PC-3 (cell line): ENCODE measurements around the gene BAIAP2L1. TPM values are rescaled to one million over a fixed set of nuclear protein-coding genes. Genes with fewer than 3 reads are reported as not detected.
"Not testable (repeated sequence)": the region's sequence is repeated elsewhere in the genome, so short reads cannot be mapped to it uniquely, and the experiment has no call there.

Experiments used
- ATAC-seq: fragments of 200-7000 bp; cut with Tn5 transposase; 2 replicates; pipeline ENCODE4 v1.9.1; 2020; ENCODE audit warnings: mild to moderate bottlenecking, moderate library complexity
- BruUV-seq: library from RNA; stranded (reverse); fragments of 400-500 nt; replicated peaks from 2 replicates; lab custom pipeline; 2021; lab: Mats Ljungman, UMichigan
- CTCF ChIA-PET: fragments of 300-600 bp; sonication (Branson Sonifier 250); formaldehyde crosslinking; loops from one replicate; lab custom pipeline; 2022; ENCODE audit warnings: antibody characterized with exemption; lab: Charles Lee
- POLR2A ChIA-PET: fragments of 300-600 bp; sonication (Branson Sonifier 250); formaldehyde crosslinking; loops from one replicate; lab custom pipeline; 2022; ENCODE audit warnings: antibody characterized with exemption; ENCODE audit not compliant: unreplicated experiment; lab: Charles Lee
- DNase-seq: peaks from one replicate; pipeline ENCODE4 v3.0.0-alpha.2; 2015
- H2AFZ ChIP-seq: fragments of 300-600 bp; sonication (generic); 2 replicates; pipeline ENCODE4 v1.6.0; 2016; ENCODE audit warnings: antibody characterized with exemption, low read length
- H3F3A ChIP-seq: fragments of 300-600 bp; sonication (generic); one replicate; pipeline ENCODE4 v1.6.0; 2017; ENCODE audit warnings: antibody characterized with exemption, low read length, control low read depth, mild to moderate bottlenecking; ENCODE audit not compliant: unreplicated experiment
- H3K27ac ChIP-seq: fragments of 300-600 bp; sonication (generic); 2 replicates; pipeline ENCODE4 v1.5.1; 2016; ENCODE audit warnings: mild to moderate bottlenecking, low read length
- H3K27me3 ChIP-seq: fragments of 300-600 bp; sonication (generic); 2 replicates; pipeline ENCODE4 v1.6.1; 2016; ENCODE audit warnings: low read length, mixed read lengths
- H3K36me3 ChIP-seq: fragments of 300-600 bp; sonication (generic); 2 replicates; pipeline ENCODE4 v1.6.1; 2016; ENCODE audit warnings: low read depth, mixed run types, low read length, mixed read lengths
- H3K4me1 ChIP-seq: fragments of 300-600 bp; sonication (generic); 2 replicates; pipeline ENCODE4 v1.5.1; 2016; ENCODE audit warnings: low read length; ENCODE audit not compliant: insufficient read depth
- H3K4me2 ChIP-seq: fragments of 300-600 bp; sonication (generic); 2 replicates; pipeline ENCODE4 v1.6.0; 2016; ENCODE audit warnings: low read length
- H3K4me3 ChIP-seq: fragments of 300-600 bp; sonication (generic); 2 replicates; pipeline ENCODE4 v1.5.1; 2016; ENCODE audit warnings: mild to moderate bottlenecking, low read length, mixed read lengths
- H3K79me2 ChIP-seq: fragments of 300-600 bp; sonication (generic); 2 replicates; pipeline ENCODE4 v1.6.1; 2017; ENCODE audit warnings: low read length, mixed read lengths
- H3K9ac ChIP-seq: fragments of 300-600 bp; sonication (generic); 2 replicates; pipeline ENCODE4 v1.6.0; 2016; ENCODE audit warnings: mild to moderate bottlenecking, low read length
- H3K9me2 ChIP-seq: fragments of 300-600 bp; sonication (generic); replicated peaks from 2 replicates; pipeline ENCODE4 v1.6.1; 2016; ENCODE audit warnings: mixed run types, low read length, mixed read lengths
- H3K9me3 ChIP-seq: fragments of 300-600 bp; sonication (generic); 2 replicates; pipeline ENCODE4 v1.6.1; 2016; ENCODE audit warnings: low read length, mixed read lengths
- H4K20me1 ChIP-seq: fragments of 300-600 bp; sonication (generic); 2 replicates; pipeline ENCODE4 v1.6.1; 2016; ENCODE audit warnings: low read length, mixed read lengths
- EZH2 ChIP-seq: fragments of 300-600 bp; sonication (generic); IDR thresholded peaks from one replicate; pipeline ENCODE4 v1.6.1; 2017; ENCODE audit warnings: antibody characterized with exemption, mild to moderate bottlenecking, low read length; ENCODE audit not compliant: unreplicated experiment
- EZH2phosphoT487 ChIP-seq: fragments of 300-600 bp; sonication (generic); IDR thresholded peaks from 2 replicates; pipeline ENCODE4 v1.6.1; 2018; ENCODE audit warnings: mild to moderate bottlenecking, antibody characterized with exemption, low read length, borderline replicate concordance
- intact Hi-C: fragments of 100-400 bp; cut with micrococcal nuclease; formaldehyde crosslinking; loops from 2 replicates; pipeline ENCODE4 v1.9.0; 2023
- total RNA-seq: library from RNA; depleted of rRNA; stranded (reverse); fragments of >200 nt; gene quantifications from 2 replicates; pipeline ENCODE4 v1.2.3, GENCODE V29; 2014
- TF ChIP-seq, protein P1 (sequence below): fragments of 300-600 bp; sonication (generic); conservative IDR thresholded peaks from 2 replicates; pipeline ENCODE4 v1.5.1; 2017; ENCODE audit warnings: antibody characterized with exemption, low read depth, mild to moderate bottlenecking, low read length

BAIAP2L1 gene
- total RNA-seq, 1 experiment from 2014 or later: 18.9 TPM

DNA sequence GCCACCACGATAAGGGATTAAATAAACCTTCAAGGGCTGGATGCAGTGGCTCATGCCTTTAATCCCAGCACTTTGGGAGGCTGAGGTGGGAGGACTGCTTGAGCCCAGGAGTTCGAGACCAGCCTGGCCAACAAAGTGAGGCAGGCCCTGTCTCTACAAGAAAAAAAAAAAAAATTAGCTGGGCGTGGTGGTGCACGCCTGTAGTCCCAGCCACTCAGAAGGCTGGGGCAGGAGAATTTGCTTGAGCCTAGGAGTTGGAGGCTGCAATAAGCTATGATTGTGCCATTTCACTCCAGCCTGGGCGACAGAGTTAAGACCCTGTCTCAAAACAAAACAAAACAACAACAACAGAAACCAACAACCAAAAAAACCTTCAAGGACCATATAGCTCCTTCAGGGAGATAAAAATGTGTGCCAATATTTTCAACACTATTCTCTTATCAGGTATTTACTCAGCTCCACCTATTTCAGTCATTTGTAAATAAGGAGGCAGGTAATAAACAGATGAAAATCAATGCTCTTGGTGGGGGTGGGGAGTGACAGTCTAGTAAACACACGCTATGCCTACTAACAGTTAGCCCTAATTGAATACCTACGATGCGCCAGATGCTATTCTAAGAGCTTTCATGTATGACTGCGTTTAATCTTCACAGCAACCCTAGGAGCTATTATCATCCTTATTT is 13.2 kb downstream of the BAIAP2L1 start:
- 0 out of 2 replicates have a peak, but pooled peaks cover 5% of the 10 kb centered on the region for H3K36me3 ChIP-seq
- CTCF ChIA-PET: no interaction called here
- POLR2A ChIA-PET: no interaction called here

DNA sequence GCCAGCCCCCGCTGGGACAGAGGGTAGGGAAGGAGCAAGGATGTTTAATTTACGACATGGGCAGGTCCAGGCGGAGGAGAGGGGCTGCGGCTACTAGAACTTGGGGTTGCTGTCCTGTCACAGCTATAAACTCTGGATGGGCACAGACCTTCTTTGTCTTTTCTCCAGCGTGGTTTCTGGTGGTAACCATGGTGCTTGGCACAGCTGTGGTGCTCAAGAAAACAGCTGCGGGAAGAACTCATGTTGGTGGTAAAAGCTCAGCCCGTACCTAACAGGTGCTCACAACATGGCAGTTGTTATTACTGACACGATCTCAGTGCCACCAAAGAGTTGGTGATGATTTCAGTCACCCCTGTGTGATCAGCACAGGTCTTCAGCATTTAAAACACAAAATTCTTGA is 13.8 kb downstream of the BAIAP2L1 start:
- Histone ChIP-seq H3K9me2 (no peaks in the 10 kb centered on the region), H3K27ac (no peak overlapping the region), H3K4me2 (no peak overlapping the region), H3K9me3 (no peaks in the 10 kb centered on the region), H3K9ac (no peak overlapping the region), H3K79me2 (peaks cover 62% of the 10 kb centered on the region), H3K36me3 (0 out of 2 replicates have a peak, but pooled peaks cover 5% of the 10 kb centered on the region), H3F3A (no peaks in the 10 kb centered on the region), H3K4me3 (no peak overlapping the region), H3K4me1 (no peaks in the 10 kb centered on the region), H2AFZ (no peak overlapping the region), H4K20me1 (peaks cover 20% of the 10 kb centered on the region; the same call in 1 of the 2 replicates), H3K27me3 (no peaks in the 10 kb centered on the region)
- no TSS peak for BruUV-seq
- intact Hi-C loops: no loop called here
- POLR2A ChIA-PET: no interaction called here
- no peak for TF ChIP-seq EZH2phosphoT487
- TF ChIP-seq EZH2: no peak
- TF ChIP-seq, protein P1, sequence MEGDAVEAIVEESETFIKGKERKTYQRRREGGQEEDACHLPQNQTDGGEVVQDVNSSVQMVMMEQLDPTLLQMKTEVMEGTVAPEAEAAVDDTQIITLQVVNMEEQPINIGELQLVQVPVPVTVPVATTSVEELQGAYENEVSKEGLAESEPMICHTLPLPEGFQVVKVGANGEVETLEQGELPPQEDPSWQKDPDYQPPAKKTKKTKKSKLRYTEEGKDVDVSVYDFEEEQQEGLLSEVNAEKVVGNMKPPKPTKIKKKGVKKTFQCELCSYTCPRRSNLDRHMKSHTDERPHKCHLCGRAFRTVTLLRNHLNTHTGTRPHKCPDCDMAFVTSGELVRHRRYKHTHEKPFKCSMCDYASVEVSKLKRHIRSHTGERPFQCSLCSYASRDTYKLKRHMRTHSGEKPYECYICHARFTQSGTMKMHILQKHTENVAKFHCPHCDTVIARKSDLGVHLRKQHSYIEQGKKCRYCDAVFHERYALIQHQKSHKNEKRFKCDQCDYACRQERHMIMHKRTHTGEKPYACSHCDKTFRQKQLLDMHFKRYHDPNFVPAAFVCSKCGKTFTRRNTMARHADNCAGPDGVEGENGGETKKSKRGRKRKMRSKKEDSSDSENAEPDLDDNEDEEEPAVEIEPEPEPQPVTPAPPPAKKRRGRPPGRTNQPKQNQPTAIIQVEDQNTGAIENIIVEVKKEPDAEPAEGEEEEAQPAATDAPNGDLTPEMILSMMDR: no peak
- no peak for DNase-seq
- no peak for ATAC-seq
- CTCF ChIA-PET: no interaction called here

More for the DNA sequence above, 13.2 kb downstream of the BAIAP2L1 start:
- Histone ChIP-seq H3K4me3 (no peak overlapping the region), H3K4me1 (no peaks in the 10 kb centered on the region), H3K79me2 (peaks cover 62% of the 10 kb centered on the region), H3K27ac (no peak overlapping the region), H3K27me3 (no peaks in the 10 kb centered on the region), H4K20me1 (peaks cover 23% of the 10 kb centered on the region; the same call in 1 of the 2 replicates), H3K9me2 (no peaks in the 10 kb centered on the region), H3K9me3 (no peaks in the 10 kb centered on the region), H3F3A (no peaks in the 10 kb centered on the region), H3K9ac (no peak overlapping the region), H2AFZ (no peak overlapping the region), H3K4me2 (no peak overlapping the region)
- TF ChIP-seq, protein P1: no peak
- TF ChIP-seq EZH2 (no peak), EZH2phosphoT487 (no peak)
- DNase-seq (no peak), ATAC-seq (no peak)
- intact Hi-C loops: no loop called here
- no TSS peak for BruUV-seq

DNA sequence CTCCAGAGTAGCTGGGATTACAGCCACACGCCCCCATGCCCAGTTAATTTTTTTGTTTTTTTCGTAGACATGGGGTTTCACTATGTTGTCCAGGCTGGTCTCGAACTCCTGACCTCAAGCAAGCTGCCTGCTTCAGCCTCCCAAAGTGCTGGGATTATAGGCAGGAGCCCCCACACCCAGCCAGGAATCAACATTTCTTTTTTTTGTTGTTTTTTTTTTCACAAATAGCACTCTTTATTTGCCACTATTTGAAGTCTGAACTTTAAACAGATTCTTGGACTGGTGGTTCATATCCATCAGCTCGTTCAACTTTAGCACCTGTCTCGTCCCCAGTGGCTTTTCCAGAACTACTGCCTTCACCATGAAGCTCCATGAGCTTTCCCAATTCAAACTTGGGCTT is 15.4 kb downstream of the BAIAP2L1 start:
- not testable (repeated sequence) for H3K27me3 ChIP-seq

More for the DNA sequence above, 15.4 kb downstream of the BAIAP2L1 start:
- DNase-seq, H3K4me3 ChIP-seq, H3K27ac ChIP-seq, H3K9me3 ChIP-seq, intact Hi-C loops, POLR2A ChIA-PET, H3K4me2 ChIP-seq, ATAC-seq, H3K9me2 ChIP-seq, H2AFZ ChIP-seq, H3K9ac ChIP-seq, H3F3A ChIP-seq, BruUV-seq, CTCF ChIA-PET, H3K4me1 ChIP-seq, H3K36me3 ChIP-seq: not testable (repeated sequence)
- Histone ChIP-seq H3K79me2 (peaks cover 60% of the 10 kb centered on the region), H4K20me1 (peaks cover 20% of the 10 kb centered on the region; the same call in 1 of the 2 replicates)
